Tongue (tissue), 2 donors: ENCODE data around the gene GLP1R. TPM values are rescaled to one million over a fixed set of nuclear protein-coding genes. Genes with fewer than 3 reads are reported as not detected.

ENCODE experiments used
- DNase-seq: peaks from one replicate; pipeline ENCODE4 v3.0.0-alpha.2; 2015
- total RNA-seq: library from RNA; depleted of rRNA; stranded (reverse); fragments of >200 nt; gene quantifications from one replicate; pipeline ENCODE4 v1.2.3, GENCODE V29; 2014

GLP1R gene
- total RNA-seq, 1 donor from 2014 or later, result 0.72 TPM

DNA sequence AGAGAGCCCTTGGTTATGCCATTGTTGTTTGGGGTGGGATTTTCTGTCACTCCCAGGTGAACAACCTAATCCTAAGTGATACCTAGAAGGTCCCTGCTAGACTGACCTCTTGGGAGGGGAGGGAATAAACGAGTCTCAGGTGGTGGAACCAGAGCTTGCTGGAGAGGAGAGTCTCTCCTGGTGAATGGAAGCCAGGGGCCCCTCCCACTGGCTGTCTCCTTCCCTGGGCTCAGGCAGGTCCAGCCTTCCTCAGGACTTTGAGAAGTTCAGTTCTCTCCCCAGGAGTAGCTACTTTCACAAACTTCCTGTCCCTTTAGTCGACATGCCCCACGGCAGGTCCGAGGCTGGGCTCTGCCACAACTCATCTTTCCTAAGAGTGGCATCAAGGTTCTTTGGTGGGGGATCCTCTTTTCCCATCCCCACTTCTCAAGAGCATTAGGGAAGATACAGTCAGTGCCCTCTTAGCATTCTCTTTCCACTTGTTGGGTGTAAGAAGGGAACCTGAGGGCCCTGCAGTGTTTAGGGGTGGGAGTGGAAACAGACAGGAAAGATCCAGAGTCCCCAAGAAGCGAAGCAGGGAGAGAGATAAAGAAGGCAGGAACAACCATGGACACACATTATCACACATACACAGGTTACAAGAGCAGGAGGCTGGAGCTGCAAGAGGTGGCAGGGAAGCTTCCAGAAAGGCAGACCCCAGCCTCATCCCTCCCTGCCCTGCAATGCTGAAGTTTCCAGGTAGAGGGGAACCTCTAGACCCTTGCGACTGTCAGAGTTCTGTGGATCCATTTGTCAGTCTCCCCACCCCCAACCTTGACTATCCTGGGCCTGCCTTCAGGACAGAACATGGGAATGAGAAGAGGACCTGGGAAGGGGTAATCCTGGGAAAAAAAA lies 900 bp upstream of the GLP1R start:
- DNase-seq, result no peak

DNA sequence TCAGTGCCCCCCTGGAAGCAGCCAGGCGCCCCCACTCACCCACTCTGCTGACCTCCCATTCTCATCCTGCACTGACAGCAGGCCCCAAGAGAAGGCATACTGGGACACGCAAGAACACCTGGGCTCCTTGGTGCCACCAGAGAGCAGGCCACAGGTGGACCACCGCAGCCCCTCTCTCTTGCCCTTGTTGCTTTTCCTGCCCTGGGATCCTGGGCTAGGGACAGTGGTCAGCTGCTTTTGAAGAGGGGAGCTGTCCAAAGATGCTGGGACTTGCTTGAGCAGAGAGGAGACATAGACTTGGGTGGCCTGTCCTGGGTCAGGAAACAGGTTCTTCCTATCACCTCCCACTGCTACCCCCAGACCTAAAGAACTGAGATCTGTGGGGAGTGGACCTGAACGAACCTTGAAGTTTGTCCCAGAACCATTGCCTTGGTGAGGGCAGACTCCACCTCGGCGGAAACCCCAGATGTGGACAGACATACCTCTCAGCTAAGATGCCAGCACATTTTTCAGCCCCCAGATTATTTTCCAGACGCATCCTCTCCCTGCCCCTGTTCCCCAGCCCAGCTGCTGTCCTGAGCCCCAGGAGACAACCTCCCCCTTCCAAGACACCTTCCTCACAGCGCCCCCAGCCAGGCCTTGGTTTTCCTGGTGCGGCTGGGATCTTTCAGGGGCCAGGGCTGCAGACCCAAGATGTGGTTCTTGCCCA lies 1.1 kb downstream of the GLP1R start:
- DNase-seq, result no peak

GRCh38 chr6:39050453-39051112 lies 2.0 kb downstream of the GLP1R start:
- no peak for DNase-seq

- DNase-seq, result no peak
Observed at GRCh38 chr6:39051399-39052122, 3.0 kb downstream of the GLP1R start.

DNA sequence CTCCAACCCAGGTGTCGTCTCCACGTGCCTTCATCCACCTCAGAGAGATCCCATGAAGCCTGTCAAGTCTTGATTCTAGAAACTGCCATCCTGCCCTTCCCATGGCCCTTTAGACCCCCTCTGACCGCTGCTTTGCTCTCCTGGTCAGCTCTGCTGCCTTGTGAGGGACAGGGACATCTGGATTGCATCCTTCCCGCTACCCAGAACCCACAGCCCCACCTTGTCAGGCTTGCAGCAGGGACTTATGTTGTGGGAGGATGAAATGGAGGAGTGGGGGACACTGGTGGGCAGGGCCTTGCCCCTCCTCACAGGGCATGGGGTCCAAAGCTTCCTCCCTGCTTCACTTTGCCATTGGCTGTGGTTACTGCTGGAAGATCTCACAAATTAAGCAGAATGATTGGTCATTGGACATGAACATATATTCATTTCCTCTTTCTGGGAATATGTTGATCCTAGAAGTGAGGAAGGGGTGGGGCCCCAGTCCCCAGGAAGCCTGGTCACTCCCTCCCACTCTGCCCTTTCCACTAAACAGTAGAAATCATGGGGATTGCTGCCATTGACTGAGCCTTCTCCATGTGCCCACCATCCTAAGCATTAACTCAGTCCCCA lies 4.5 kb downstream of the GLP1R start:
- DNase-seq, result no peak

- DNase-seq, result no peak
Observed at GRCh38 chr6:39053854-39054576, 5.4 kb downstream of the GLP1R start.

GRCh38 chr6:39054577-39055142 lies 6.1 kb downstream of the GLP1R start:
- no peak for DNase-seq

GRCh38 chr6:39055661-39056060 lies 7.1 kb downstream of the GLP1R start:
- DNase-seq, result no peak

DNA sequence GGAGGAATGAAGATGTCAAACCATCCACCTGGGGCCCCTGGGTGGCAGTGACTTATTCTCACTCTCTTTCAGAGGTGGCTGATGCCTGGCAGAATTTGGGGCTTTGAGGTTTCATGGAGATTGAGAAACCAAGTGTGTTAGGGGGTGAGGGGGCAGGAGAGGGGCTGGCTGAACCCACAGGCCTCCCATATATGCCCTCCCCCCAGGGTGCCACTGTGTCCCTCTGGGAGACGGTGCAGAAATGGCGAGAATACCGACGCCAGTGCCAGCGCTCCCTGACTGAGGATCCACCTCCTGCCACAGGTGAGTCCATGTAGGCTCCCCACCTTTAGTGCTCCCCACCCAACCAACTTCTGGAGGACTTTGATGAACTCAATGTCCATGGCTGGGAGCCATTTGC lies 7.6 kb downstream of the GLP1R start:
- no peak for DNase-seq

- no peak for DNase-seq
Observed at GRCh38 chr6:39056681-39057080, 8.1 kb downstream of the GLP1R start.

DNA sequence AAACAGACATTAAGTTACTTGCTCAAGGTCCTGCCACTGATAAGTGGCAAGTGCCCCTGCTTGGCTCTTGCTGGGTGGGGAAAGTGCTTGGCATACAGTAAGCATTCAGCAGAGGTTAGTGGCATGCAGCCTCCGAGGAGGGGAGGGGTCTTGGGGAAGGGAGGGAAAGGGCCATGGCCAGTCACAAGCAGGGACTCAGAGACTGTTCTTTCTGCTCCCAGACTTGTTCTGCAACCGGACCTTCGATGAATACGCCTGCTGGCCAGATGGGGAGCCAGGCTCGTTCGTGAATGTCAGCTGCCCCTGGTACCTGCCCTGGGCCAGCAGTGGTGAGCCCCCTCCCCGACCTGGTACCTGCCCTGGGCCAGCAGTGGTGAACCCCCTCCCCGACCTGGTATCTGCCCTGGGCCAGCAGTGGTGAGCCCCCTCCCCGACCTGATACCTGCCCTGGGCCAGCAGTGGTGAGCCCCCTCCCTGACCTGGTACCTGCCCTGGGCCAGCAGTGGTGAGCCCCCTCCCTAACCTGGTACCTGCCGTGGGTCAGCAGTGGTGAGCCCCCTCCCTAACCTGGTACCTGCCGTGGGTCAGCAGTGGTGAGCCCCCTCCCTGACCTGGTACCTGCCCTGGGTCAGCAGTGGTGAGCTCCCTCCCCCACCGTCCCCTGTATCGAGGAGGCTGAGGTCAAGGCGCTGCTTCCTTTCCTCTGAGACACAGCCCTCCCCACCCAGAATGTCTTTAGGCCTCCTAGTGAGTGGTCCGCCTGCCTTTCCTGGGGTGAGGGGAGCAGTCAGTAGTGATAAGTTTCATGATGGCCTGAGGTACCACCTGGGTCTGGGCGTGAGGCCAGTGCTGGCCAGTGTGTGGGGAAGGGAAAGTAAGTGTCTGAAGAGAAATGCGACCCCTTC lies 8.9 kb downstream of the GLP1R start:
- no peak for DNase-seq

DNA sequence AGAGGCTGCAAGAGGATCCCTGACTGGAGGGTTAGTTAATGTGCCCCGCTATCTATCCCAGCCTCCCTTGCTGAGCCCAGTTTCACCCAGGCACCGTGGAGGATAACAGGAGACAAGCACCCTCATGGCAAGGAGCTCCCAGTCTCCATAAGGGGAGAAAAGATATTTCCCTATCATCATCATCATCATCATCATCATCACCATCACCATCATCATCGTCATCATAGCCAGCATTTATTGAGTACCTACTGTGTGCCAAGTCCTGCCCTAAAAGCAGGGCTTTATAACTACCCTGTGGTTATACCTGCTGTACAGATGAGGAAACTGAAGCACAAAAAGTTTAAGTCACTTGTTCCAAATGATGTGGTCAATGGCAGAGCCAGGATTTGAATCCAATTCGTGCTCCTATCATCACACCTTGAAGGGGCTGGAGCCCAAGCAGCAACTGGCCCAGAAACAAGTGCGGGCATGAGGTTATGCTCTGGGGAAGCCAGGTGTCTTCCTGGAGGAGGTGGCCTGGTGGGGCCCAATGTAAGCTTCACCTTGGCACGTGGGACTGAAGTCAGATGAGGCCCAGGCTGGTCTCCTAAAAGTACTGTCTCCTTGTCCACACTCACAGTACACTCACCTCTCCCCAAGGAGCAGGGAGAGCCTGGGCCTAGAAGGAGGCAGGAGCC lies 10.0 kb downstream of the GLP1R start:
- DNase-seq, result no peak

GRCh38 chr6:39059496-39060310 lies 11.1 kb downstream of the GLP1R start:
- no peak for DNase-seq

DNA sequence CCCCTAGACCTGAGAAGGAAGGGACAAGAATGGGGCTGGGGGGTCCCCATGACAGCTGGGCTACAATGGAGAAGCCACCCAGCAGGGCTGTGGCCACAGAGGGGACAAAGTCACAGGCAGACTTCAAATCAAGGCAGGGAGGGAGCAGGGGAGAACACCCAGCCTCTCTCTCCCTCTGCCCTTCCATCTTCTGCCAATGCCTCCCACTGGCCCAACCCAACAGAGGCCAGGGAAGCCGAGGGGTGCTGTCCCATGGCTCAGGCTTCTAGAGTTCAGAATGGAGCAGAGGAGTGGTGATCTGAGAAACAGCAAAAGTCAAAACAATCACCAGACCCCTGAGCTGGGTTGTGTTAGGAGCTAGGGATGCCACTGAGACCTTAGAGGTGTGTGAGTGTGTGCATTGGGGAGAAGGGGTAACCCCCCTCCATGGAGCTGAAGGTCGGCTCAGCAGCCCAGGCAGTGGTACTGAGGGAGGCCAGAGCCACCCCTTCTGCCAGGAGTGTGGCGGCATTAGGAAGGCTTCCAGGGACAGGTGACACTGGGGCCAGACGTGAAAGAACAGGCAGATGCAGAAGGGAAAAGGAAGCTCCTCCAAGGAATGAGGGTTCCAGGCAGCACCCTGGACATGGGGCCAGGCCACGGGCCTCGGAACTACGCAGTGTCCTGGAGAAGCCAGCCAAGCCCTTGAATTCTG lies 12.0 kb downstream of the GLP1R start:
- no peak for DNase-seq

- no peak for DNase-seq
Observed at GRCh38 chr6:39061182-39061581, 12.6 kb downstream of the GLP1R start.

- DNase-seq, result no peak
Observed at GRCh38 chr6:39061588-39061987, 13.0 kb downstream of the GLP1R start.

GRCh38 chr6:39062014-39062740 lies 13.6 kb downstream of the GLP1R start:
- DNase-seq, result no peak
